Progenitor cell of endocrine pancreas (in vitro differentiated cells): ENCODE data around the gene MRPL11. TPM values are rescaled to one million over a fixed set of nuclear protein-coding genes. Genes with fewer than 3 reads are reported as not detected.

Experiments
- DNase-seq: peaks from one replicate; pipeline ENCODE4 v3.0.0; 2021; ENCODE audit warnings: low spot score; ENCODE audit not compliant: unreplicated experiment
- H3K27ac Mint-ChIP-seq: 2 replicates; pipeline ENCODE4 v1.8.0; 2021; ENCODE audit warnings: mild to moderate bottlenecking, moderate library complexity, mixed read lengths
- H3K27me3 Mint-ChIP-seq: 2 replicates; pipeline ENCODE4 v1.8.0; 2021; ENCODE audit warnings: mixed read lengths
- H3K36me3 Mint-ChIP-seq: 2 replicates; pipeline ENCODE4 v1.8.0; 2022; ENCODE audit warnings: mixed read lengths; ENCODE audit not compliant: insufficient read depth
- H3K4me1 Mint-ChIP-seq: 2 replicates; pipeline ENCODE4 v1.8.0; 2021; ENCODE audit warnings: low read depth, mixed read lengths
- H3K4me3 Mint-ChIP-seq: 2 replicates; pipeline ENCODE4 v1.8.0; 2021; ENCODE audit warnings: low read depth, mild to moderate bottlenecking, moderate library complexity, mixed read lengths
- H3K9me3 Mint-ChIP-seq: 2 replicates; pipeline ENCODE4 v1.8.0; 2021; ENCODE audit warnings: low read depth, mixed read lengths
- CTCF ChIP-seq: fragments of 200-600 bp; sonication (generic); IDR thresholded peaks from one replicate; pipeline ENCODE4 v1.5.0; 2021; ENCODE audit warnings: antibody characterized with exemption, mild to moderate bottlenecking; ENCODE audit not compliant: unreplicated experiment
- total RNA-seq: library from RNA; stranded (reverse); gene quantifications from 2 replicates; pipeline ENCODE4 v1.2.1, GENCODE V29; 2021

Gene MRPL11
- total RNA-seq, 1 donor from 2014 or later, result 59.1 TPM

- H3K4me3 Mint-ChIP-seq, result no peak overlapping the region
- H3K9me3 Mint-ChIP-seq, result no peaks in the 10 kb centered on the region
- TF ChIP-seq CTCF, result no peak
- no peak for DNase-seq
- H3K27me3 Mint-ChIP-seq, result no peaks in the 10 kb centered on the region
- H3K4me1 Mint-ChIP-seq, result peaks cover 7% of the 10 kb centered on the region
- H3K27ac Mint-ChIP-seq, result no peak overlapping the region
- no peaks in the 10 kb centered on the region for H3K36me3 Mint-ChIP-seq
Observed at GRCh38 chr11:66475349-66476172, 36.9 kb upstream of the MRPL11 start.

- peaks cover 2% of the 10 kb centered on the region for H3K4me1 Mint-ChIP-seq
- no peaks in the 10 kb centered on the region for H3K9me3 Mint-ChIP-seq
- H3K27ac Mint-ChIP-seq, result no peak overlapping the region
- DNase-seq, result no peak
- no peak for TF ChIP-seq CTCF
- H3K4me3 Mint-ChIP-seq, result no peak overlapping the region
- H3K36me3 Mint-ChIP-seq, result peaks cover 2% of the 10 kb centered on the region
- H3K27me3 Mint-ChIP-seq, result no peaks in the 10 kb centered on the region
Observed at GRCh38 chr11:66473608-66474515, 35.2 kb upstream of the MRPL11 start.

GRCh38 chr11:66473167-66473566 lies 34.5 kb upstream of the MRPL11 start:
- TF ChIP-seq CTCF, result no peak

GRCh38 chr11:66472054-66472453 lies 33.4 kb upstream of the MRPL11 start:
- Mint-ChIP-seq H3K36me3 (peaks cover 2% of the 10 kb centered on the region), H3K27ac (no peak overlapping the region), H3K27me3 (no peaks in the 10 kb centered on the region), H3K9me3 (no peaks in the 10 kb centered on the region), H3K4me1 (peaks cover 6% of the 10 kb centered on the region), H3K4me3 (no peak overlapping the region)
- no peak for DNase-seq
- no peak for TF ChIP-seq CTCF

More at GRCh38 chr11:66473167-66473566, 34.5 kb upstream of the MRPL11 start:
- Mint-ChIP-seq H3K27ac (no peak overlapping the region), H3K4me3 (no peak overlapping the region), H3K36me3 (peaks cover 2% of the 10 kb centered on the region), H3K9me3 (no peaks in the 10 kb centered on the region), H3K4me1 (peaks cover 4% of the 10 kb centered on the region), H3K27me3 (no peaks in the 10 kb centered on the region)
- no peak for DNase-seq

- Mint-ChIP-seq H3K4me3 (no peak overlapping the region), H3K27ac (no peak overlapping the region)
Observed at GRCh38 chr11:66471142-66471541, 32.5 kb upstream of the MRPL11 start.

More at GRCh38 chr11:66471142-66471541, 32.5 kb upstream of the MRPL11 start:
- no peaks in the 10 kb centered on the region for H3K9me3 Mint-ChIP-seq
- DNase-seq, result no peak
- peaks cover 2% of the 10 kb centered on the region for H3K36me3 Mint-ChIP-seq
- no peaks in the 10 kb centered on the region for H3K27me3 Mint-ChIP-seq
- H3K4me1 Mint-ChIP-seq, result peaks cover 4% of the 10 kb centered on the region
- TF ChIP-seq CTCF, result no peak
